ENCODE data around the gene DENND4B. TPM values are rescaled to one million over a fixed set of nuclear protein-coding genes. Genes with fewer than 3 reads are reported as not detected.

Gene DENND4B
- total RNA-seq, 1 experiment from 2014 or later = 41.3 TPM

DNA sequence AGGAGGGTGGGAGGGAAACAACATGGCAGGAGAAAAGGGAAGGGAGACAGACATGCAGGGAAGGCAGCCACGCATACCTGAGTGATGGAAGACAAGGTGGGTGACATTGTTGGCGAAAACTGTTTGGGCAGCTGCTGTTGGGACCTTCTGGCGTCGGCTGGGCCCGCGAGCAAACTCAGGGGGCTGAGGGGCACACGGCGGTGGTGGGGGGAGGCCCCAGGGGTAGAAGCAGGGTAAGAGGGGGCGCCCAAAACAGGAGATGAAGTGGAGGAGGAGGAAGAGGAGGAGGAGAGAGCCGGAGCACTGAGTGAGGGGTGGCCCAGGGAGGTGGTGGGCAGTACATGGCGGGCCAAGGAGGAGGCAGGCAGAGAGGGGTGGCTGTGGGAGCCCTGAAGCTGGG, 4.7 kb upstream of the DENND4B start:
- ChIA-PET CTCF (no interaction called here), POLR2A (ENCODE audit: unreplicated experiment) (no interaction called here)
- Histone ChIP-seq H4K20me1 (ENCODE audit: insufficient read depth) (peaks cover 15% of the 10 kb centered on the region), H3K79me2 (ENCODE audit: low read depth) (peaks cover 27% of the 10 kb centered on the region), H3K36me3 (ENCODE audit: low read depth) (peaks cover 9% of the 10 kb centered on the region), H3K4me3 (no peak overlapping the region), H3K4me2 (no peak overlapping the region), H3K27me3 (ENCODE audit: insufficient read depth, low read depth) (no peaks in the 10 kb centered on the region), H3K27ac (no peak overlapping the region), H3K9me2 (ENCODE audit: insufficient read depth) (no peaks in the 10 kb centered on the region), H3F3A (ENCODE audit: insufficient read depth, low read depth) (peaks cover 16% of the 10 kb centered on the region; the same call in 1 of the 2 replicates), H3K9me3 (ENCODE audit: insufficient read depth, low read depth) (no peaks in the 10 kb centered on the region), H2AFZ (no peak overlapping the region), H3K4me1 (replicated peaks; ENCODE audit: insufficient read depth) (peaks cover 6% of the 10 kb centered on the region; the same call in 1 of the 2 replicates)
- intact Hi-C loops (cut with micrococcal nuclease; ENCODE audit: unreplicated experiment) = no loop called here
- DNase-seq = no peak
- TF ChIP-seq, protein P1, sequence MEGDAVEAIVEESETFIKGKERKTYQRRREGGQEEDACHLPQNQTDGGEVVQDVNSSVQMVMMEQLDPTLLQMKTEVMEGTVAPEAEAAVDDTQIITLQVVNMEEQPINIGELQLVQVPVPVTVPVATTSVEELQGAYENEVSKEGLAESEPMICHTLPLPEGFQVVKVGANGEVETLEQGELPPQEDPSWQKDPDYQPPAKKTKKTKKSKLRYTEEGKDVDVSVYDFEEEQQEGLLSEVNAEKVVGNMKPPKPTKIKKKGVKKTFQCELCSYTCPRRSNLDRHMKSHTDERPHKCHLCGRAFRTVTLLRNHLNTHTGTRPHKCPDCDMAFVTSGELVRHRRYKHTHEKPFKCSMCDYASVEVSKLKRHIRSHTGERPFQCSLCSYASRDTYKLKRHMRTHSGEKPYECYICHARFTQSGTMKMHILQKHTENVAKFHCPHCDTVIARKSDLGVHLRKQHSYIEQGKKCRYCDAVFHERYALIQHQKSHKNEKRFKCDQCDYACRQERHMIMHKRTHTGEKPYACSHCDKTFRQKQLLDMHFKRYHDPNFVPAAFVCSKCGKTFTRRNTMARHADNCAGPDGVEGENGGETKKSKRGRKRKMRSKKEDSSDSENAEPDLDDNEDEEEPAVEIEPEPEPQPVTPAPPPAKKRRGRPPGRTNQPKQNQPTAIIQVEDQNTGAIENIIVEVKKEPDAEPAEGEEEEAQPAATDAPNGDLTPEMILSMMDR (conservative IDR thresholded peaks at IDR 0.05) = no peak
- TF ChIP-seq EZH2 (IDR thresholded peaks at IDR 0.05; ENCODE audit: low read depth) = no peak
- no TSS peak for BruUV-seq (replicated peaks)

DNA sequence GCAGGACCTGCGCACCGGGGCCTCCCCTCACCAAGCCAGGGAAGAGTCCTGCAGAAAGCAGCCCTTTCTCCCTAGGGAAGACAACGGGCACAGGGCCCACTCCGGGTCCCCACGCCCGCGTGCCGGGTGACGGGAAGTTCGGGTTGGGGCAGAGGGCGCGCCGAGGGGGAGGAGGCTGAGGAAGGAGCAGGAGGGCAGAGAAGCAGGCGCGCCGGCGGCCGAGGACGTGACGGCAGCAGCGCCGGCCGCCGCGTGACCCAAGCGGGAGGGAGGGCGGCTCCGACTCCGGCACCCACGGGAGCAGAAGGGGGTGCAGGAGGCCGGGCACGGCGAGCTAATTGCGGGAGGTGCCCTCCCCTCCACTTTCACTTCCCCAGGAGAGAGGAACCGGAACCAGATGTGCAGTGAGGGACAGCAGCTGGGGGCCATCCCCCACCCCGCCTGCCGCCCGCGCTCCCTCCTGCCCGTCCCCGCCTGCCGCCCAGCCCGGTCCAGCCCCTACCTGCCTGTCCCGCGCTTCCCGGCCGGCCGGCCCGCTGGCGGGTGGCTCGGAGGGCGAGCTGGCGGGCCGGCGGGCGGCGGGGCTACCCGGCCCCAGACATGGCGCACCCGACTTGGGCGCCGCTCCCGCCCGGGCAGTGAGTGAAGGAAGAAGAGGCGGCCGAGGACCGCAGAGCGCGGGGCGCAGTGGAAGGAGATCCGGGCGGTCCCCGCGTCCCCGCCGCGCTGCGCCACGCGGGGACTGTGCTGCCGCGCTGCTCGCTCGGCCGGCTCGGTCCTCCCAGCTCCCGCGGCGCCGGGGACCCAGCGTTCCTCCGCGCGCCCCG, 510 bp downstream of the DENND4B start:
- CTCF ChIA-PET = interaction anchor here (0.5 to 1.5 kb wide), 6 partner anchors 11 to 148 kb away, joined by 3 to 6 read pairs (median 4); partner anchors contain the start of gene RAB13
- POLR2A ChIA-PET (ENCODE audit: unreplicated experiment) = interaction anchor here (0.6 to 0.7 kb wide), 3 partner anchors 110 to 986 kb away, joined by 5 to 11 read pairs (median 5); no protein-coding TSS in a partner anchor
- peaks cover 19% of the 10 kb centered on the region for H3K79me2 ChIP-seq (ENCODE audit: low read depth)
- peak overlapping the region; percentile 98 for H3K4me2 ChIP-seq
- peaks cover 16% of the 10 kb centered on the region; the same call in 1 of the 2 replicates for H3F3A ChIP-seq (ENCODE audit: insufficient read depth, low read depth)
- H3K4me1 ChIP-seq (replicated peaks; ENCODE audit: insufficient read depth) = peaks cover 10% of the 10 kb centered on the region; the same call in 1 of the 2 replicates
- intact Hi-C loops (cut with micrococcal nuclease; ENCODE audit: unreplicated experiment) = loop anchor here (1.0 kb wide), 3 partner anchors 17 to 149 kb away; partner anchors contain the start of genes RAB13 and SLC39A1
- H3K9me3 ChIP-seq (ENCODE audit: insufficient read depth, low read depth) = no peaks in the 10 kb centered on the region
- peaks cover 8% of the 10 kb centered on the region for H3K36me3 ChIP-seq (ENCODE audit: low read depth)
- H3K9me2 ChIP-seq (ENCODE audit: insufficient read depth) = no peaks in the 10 kb centered on the region
- TF ChIP-seq, protein P1 (conservative IDR thresholded peaks at IDR 0.05) = no peak
- no peak for TF ChIP-seq EZH2 (IDR thresholded peaks at IDR 0.05; ENCODE audit: low read depth)
- peak overlapping the region; percentile 94 for H2AFZ ChIP-seq
- H3K27me3 ChIP-seq (ENCODE audit: insufficient read depth, low read depth) = no peaks in the 10 kb centered on the region
- H4K20me1 ChIP-seq (ENCODE audit: insufficient read depth) = no peaks in the 10 kb centered on the region
- TSS peak; percentile 32 for BruUV-seq (replicated peaks)
- DNase-seq = peak in 1 of 2 experiments; percentile 64
- H3K4me3 ChIP-seq = peak overlapping the region; percentile 85
- H3K27ac ChIP-seq = no peak overlapping the region

DNA sequence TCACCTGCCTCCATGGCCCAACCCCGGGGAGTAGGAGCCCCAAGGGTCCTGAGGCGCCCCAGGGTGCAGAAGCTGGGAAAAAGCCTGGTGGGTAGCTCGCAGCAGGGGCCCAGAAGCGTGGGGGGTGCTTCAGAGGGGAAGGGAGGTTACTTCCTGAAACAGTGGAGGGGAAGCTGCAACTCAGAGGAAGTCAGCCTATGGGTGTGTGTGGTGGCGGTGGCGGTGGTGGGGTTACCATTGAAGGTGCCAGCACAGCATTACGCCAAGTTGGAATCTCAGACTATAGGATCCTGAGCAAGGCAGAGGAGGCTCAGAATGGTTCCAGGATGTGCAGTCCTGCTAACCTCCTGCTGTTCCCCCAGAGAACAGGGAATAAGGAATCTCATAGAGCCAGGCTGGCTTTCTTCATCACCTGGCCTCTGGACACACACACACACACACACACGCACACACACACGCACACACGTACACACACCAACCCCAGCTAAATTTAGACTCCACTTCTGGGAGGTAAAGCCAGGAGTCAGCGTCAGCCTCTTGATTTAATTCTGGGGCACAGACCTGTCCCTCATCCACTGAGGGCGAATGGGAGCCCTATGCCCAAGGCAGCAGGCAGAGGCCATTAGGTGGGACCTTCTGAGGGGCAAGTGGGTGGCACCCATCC, 1.3 kb downstream of the DENND4B start:
- Histone ChIP-seq H3K9me2 (ENCODE audit: insufficient read depth) (no peaks in the 10 kb centered on the region), H4K20me1 (ENCODE audit: insufficient read depth) (no peaks in the 10 kb centered on the region), H3K36me3 (ENCODE audit: low read depth) (peaks cover 7% of the 10 kb centered on the region; the same call in 1 of the 2 replicates), H3K4me2 (peak overlapping the region; percentile 98), H2AFZ (peak overlapping the region; percentile 94), H3K79me2 (ENCODE audit: low read depth) (peaks cover 19% of the 10 kb centered on the region), H3K4me1 (replicated peaks; ENCODE audit: insufficient read depth) (peaks cover 10% of the 10 kb centered on the region; the same call in 1 of the 2 replicates), H3F3A (ENCODE audit: insufficient read depth, low read depth) (peaks cover 16% of the 10 kb centered on the region; the same call in 1 of the 2 replicates), H3K4me3 (peak overlapping the region; percentile 85), H3K9me3 (ENCODE audit: insufficient read depth, low read depth) (no peaks in the 10 kb centered on the region), H3K27me3 (ENCODE audit: insufficient read depth, low read depth) (no peaks in the 10 kb centered on the region), H3K27ac (no peak overlapping the region)
- intact Hi-C loops (cut with micrococcal nuclease; ENCODE audit: unreplicated experiment) = loop anchor here (1.0 kb wide), 1 partner anchor 41 kb away; the partner anchor contains the start of gene RAB13
- TF ChIP-seq, protein P1 (conservative IDR thresholded peaks at IDR 0.05) = no peak
- TF ChIP-seq EZH2 (IDR thresholded peaks at IDR 0.05; ENCODE audit: low read depth) = no peak
- DNase-seq = no peak
- no TSS peak for BruUV-seq (replicated peaks)
- ChIA-PET POLR2A (ENCODE audit: unreplicated experiment) (no interaction called here), CTCF (interaction anchor here (0.7 to 1.1 kb wide), 5 partner anchors 22 to 580 kb away, joined by 3 to 4 read pairs (median 3); partner anchors contain the start of gene RAB13)
